GM12872 (cell line): ENCODE data around the gene UGT1A6.

Experiments
- CTCF ChIP-seq: IDR thresholded peaks from 3 replicates; pipeline ENCODE4 v1.5.1; 2011; ENCODE audit warnings: low read depth, mild to moderate bottlenecking, low read length, moderate library complexity; ENCODE audit not compliant: insufficient read depth

The UGT1A6 gene

GRCh38 chr2:233813236-233814055 lies 120.8 kb downstream of the UGT1A6 start:
- TF ChIP-seq CTCF: no peak

GRCh38 chr2:233814056-233814835 lies 121.6 kb downstream of the UGT1A6 start:
- TF ChIP-seq CTCF: no peak

GRCh38 chr2:233815861-233816260 lies 123.2 kb downstream of the UGT1A6 start:
- TF ChIP-seq CTCF: no peak

GRCh38 chr2:233816334-233816733 lies 123.6 kb downstream of the UGT1A6 start:
- TF ChIP-seq CTCF: no peak

- no peak for TF ChIP-seq CTCF
Measured at GRCh38 chr2:233816771-233817170, 124.1 kb downstream of the UGT1A6 start.

- TF ChIP-seq CTCF: no peak
Measured at GRCh38 chr2:233817361-233817911, 124.7 kb downstream of the UGT1A6 start.

GRCh38 chr2:233817995-233818638 lies 125.4 kb downstream of the UGT1A6 start:
- TF ChIP-seq CTCF: no peak
